AG04449 (cell line): ENCODE measurements around the gene RBFOX1.
A peak's percentile ranks its signal among the peaks of the same experiment; 100 is the strongest.

ENCODE experiments used
- CTCF ChIA-PET: fragments of 350-600 bp; formaldehyde crosslinking; extraction: SDS; loops from one replicate; lab custom pipeline; 2021; ENCODE audit warnings: antibody characterized with exemption; lab: Yijun Ruan, JAX
- POLR2A ChIA-PET: fragments of 400-600, 350-600 bp; formaldehyde crosslinking; extraction: SDS; loops from one replicate; lab custom pipeline; 2020; ENCODE audit warnings: antibody characterized with exemption, inconsistent platforms; lab: Yijun Ruan, JAX
- DNase-seq: peaks from one replicate; pipeline ENCODE4 v3.0.0-alpha.2; 2010; ENCODE audit warnings: low read depth, low spot score
- H3K4me3 ChIP-seq: 2 replicates; pipeline ENCODE4 v1.5.1; 2011; ENCODE audit warnings: low read depth, mild to moderate bottlenecking, control low read depth, low read length
- CTCF ChIP-seq: IDR thresholded peaks from one replicate; pipeline ENCODE4 v1.5.1; 2011; ENCODE audit warnings: mild to moderate bottlenecking, moderate library complexity, low read length, control low read depth, inconsistent platforms; ENCODE audit not compliant: insufficient read depth; ENCODE audit errors: missing control alignments

RBFOX1 gene

GRCh38 chr16:7391694-7392093, 59.0 kb downstream of the RBFOX1 start:
- no peak for DNase-seq
- TF ChIP-seq CTCF, result no peak
- no peak overlapping the region for H3K4me3 ChIP-seq
- POLR2A ChIA-PET, result no interaction called here
- CTCF ChIA-PET, result no interaction called here

- DNase-seq, result no peak
- H3K4me3 ChIP-seq, result no peak overlapping the region
- ChIA-PET POLR2A (no interaction called here), CTCF (no interaction called here)
- no peak for TF ChIP-seq CTCF
Measured at GRCh38 chr16:7392206-7392605, 59.6 kb downstream of the RBFOX1 start.

- ChIA-PET POLR2A (no interaction called here), CTCF (no interaction called here)
- no peak for TF ChIP-seq CTCF
- H3K4me3 ChIP-seq, result no peak overlapping the region
- no peak for DNase-seq
Measured at GRCh38 chr16:7393680-7394079, 61.0 kb downstream of the RBFOX1 start.

GRCh38 chr16:7394720-7395336, 62.2 kb downstream of the RBFOX1 start:
- DNase-seq, result no peak
- CTCF ChIA-PET, result no interaction called here
- no peak for TF ChIP-seq CTCF
- no peak overlapping the region for H3K4me3 ChIP-seq
- POLR2A ChIA-PET, result no interaction called here

- ChIA-PET CTCF (no interaction called here), POLR2A (no interaction called here)
- H3K4me3 ChIP-seq, result no peak overlapping the region
- peak; percentile 4 for DNase-seq
- TF ChIP-seq CTCF, result no peak
Measured at GRCh38 chr16:7397901-7398300, 65.3 kb downstream of the RBFOX1 start.

- H3K4me3 ChIP-seq, result no peak overlapping the region
- no peak for DNase-seq
- TF ChIP-seq CTCF, result no peak
- ChIA-PET CTCF (no interaction called here), POLR2A (no interaction called here)
Measured at GRCh38 chr16:7398536-7398935, 65.9 kb downstream of the RBFOX1 start.
